HS-5 (cell line): ENCODE data around the gene IGF2BP3.
"Not testable (repeated sequence)": the region's sequence is repeated elsewhere in the genome, so short reads cannot be mapped to it uniquely, and the experiment has no call there.

Source experiments
- DNase-seq: peaks from one replicate; pipeline ENCODE4 v3.0.0-alpha.2; 2012; ENCODE audit warnings: low read depth

Gene IGF2BP3

DNA sequence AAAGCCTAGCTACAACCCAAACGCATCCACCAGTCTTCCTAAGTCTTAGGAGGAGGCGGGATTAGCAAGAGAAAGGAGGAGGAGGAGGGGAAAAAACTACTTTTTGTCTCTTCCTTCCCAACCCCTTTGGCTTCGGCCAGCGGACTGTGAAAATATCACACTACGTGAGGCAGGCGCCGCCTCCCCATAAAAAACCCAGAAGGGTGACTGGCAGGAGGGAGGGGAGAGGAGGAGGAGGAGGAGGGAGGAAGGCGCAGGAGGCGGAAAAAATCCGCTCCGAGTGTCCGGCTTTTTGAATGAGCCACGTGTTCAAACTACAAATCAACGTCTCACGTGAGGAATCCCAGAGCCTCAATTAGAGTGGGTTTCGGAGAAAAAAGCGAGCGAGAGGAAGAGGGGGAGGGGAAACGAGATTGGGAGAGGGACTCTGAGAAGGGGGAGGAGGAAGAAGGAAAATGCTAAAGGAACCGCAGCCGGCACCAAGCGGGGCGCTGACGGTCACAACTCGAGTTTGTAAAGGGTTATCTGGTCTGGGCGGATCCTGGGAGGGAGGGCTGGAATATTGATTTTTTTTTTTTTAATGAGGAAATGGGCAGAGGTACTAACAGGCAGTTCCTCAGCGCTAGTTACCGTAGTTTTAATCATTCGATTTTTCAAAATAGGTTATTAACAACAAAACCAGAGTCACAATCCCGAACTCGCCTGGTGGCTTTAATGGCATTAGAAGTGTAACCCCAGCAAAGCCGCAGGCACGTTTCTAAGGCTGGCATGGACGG is at the start of gene IGF2BP3:
TSS of gene IGF2BP3 (minus strand) at position 162 of the 776 bp plus-strand sequence. CDS start 381 bp downstream, outside the sequence.
- peak; percentile 95 for DNase-seq

DNA sequence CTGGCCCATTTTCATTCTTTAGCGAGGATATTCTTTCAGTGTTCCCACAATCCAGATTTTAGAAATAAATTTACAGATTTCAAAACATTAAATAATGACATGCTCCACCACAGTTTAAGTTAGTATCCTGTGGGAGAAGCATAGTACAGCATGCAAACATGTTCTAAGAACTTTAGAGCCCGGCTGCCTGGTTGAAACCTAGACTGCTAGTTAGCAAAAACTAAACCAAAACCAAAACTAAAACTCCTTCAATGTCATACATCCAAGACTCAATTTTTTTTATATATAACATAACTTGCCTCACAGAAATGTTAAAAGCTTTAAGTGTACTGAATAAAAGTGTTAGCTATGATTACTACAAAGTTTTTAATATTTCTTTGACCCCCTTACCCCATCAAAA is 44.5 kb upstream of the IGF2BP3 start:
- no peak for DNase-seq

DNA sequence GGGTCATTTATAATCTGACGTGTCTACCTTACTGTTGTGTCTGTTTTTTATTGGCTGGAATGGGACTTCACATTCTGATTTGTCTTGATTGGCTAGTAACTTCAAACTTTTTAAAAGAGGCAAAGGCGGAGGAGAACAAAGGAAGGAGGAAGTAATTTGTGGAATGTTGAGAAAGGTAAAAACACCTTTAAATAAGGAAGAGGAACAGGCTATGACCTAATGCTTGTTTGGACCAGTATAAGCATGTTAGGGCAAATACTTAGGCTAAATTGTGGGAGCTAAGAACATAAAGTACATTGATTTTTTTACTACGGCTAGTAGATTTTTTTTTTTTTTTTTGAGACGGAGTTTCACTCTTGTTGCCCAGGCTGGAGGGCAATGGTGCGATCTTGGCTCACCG is 43.5 kb upstream of the IGF2BP3 start:
- DNase-seq = not testable (repeated sequence)

DNA sequence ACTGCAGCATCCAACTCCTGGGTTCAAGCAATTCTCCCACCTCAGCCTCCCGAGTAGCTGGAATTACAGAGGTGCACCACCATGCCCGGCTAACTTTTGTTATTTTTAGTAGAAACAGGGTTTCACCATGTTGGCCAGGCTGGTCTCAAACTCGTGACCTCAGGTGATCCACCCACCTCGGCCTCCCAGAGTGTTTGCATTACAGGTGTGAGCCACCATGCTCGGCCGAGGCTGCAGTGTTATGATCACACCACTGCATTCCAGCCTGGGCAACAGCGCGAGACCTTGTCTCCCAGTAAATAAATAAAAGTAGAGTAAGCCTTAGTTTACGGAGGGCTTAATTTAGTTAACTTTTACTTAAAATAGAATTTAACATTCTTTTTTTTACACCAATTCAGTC is 23.7 kb upstream of the IGF2BP3 start:
- DNase-seq = no peak

DNA sequence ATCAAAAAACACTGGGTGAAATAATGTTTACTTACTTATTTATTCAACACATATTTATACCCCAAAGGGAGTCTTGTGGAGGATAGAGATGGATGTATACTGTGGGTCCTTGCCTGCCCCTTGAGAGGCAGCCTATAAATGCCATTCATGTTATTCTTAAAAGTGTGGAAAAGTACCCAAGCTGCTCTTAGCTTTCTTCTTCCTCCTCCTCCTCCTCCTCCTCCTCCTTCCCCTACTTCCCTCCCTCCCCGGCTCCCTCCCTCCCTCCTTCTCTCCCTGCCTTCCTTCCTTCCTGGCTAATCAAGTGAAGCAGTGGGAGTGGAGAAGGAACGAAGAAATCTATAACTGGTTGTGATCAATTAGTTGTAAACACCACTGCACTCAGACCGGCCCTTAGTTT is 21.2 kb upstream of the IGF2BP3 start:
- no peak for DNase-seq

DNA sequence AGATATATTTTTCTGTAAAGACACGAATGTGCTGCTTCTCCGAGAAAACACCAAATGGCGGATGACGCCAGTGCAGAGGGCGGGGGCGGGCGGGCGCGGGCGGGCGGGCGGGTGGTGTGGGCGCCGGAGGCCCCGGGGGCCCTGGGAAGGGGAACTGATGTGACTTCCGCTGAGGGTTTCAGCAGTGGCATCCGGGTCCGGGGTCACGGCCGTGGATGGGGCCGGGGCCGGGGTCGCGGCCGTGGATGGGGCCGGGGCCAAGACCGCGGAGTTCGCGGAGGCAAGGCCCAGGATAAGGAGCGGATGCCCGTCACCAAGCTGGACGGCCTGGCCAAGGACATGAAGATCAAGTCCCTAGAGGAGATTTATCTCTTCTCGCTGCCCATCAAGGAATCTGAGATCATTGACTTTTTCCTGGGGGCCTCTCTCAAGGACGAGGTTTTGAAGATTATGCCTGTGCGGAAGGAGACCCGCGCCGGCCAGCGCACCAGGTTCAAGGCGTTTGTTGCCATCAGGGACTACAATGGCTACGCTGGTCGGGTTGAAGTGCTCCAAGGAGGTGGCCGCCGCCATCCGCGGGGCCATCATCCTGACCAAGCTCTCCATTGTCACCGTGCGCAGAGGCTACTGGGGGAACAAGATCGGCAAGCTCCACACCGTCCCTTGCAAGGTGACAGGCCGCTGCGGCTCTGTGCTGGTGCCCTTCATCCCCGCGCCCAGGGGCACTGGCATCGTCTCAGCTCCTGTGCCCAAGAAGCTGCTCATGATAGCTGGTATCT is 20.3 kb upstream of the IGF2BP3 start:
- DNase-seq = no peak

DNA sequence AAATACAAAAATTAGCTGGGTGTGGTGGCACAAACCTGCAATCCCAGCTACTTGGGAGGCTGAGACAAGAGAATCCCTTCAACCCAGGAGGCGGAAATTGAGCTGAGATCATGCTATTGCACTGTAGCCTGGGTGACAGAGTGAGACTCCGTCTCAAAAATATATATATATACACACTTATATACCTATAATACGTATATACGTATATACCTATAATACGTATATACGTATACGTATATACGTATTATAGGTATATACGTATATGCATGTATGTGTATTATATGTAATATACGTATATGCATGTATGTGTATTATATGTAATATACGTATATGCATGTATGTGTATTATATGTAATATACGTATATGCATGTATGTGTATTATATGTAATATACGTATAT is 18.4 kb upstream of the IGF2BP3 start:
- not testable (repeated sequence) for DNase-seq

DNA sequence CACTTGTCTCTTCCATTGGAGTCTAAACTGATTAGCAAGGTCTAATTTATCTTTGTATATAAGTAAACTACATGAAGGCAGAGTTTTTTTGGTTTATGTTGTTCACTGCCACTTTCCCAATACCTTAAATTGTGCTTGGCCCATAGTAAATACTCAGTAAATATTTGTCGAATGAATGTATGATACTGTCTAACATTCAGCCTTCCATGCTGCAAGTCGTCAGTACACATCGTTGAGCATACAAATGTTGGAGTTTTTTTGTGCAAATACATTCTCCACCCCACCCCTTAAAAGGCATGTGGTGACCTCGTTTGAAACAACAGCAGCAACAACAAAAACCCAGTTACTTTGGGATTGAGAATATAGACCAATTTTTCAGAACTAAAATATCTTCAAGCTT is 17.4 kb upstream of the IGF2BP3 start:
- no peak for DNase-seq

DNA sequence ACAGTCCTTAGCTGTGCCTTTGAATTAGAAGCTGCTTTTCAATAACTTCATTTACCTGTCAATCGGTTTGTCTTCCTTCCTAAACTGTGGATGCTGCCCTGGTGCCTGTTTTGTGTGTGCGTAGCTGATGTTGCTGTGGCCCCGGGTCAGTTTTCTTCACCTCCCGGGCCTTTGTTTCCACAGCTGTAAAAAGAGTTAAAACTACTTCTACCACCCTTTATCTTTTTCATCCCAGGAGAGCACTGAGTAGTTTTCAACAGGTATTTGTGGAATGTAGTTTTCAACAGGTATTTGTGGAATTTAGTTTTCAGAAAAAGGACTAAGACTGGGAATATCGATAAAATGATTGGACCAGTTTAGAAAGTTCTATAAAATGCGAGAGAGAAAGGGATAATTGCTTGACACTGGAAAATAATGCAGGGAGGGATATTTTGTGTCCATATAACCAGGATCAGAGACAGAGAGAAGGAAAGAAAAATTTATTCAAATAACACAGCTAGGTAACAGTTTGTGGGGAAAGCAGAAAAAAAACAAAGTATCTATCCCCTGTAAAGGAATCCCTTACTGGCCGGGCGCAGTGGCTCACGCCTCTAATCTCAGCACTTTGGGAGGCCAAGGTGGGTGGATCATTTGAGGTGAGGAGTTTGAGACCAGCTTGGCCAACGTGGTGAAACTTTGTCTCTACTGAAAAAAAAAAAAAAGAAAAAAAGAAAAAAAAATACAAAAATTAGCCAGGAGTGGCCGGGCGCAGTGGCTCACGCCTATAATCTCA is 15.9 kb upstream of the IGF2BP3 start:
- no peak for DNase-seq

DNA sequence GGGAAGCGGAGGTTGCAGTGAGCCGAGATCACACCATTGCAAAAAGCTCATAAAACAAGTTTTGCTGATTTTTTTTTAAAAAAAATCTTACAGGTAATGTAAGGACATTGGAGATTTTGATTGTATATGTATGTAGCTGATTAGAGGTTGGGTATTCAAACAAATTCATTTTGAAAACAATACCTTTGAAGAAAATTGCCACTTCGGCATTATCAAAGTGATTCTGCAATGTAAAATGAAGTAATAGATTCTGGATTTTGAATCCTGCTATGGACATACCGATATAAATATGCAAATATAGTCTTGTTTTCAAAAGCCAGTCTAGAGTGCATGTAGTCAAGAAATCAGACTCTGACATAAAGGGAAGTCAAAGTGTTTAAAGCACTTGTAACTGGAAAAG is 12.4 kb upstream of the IGF2BP3 start:
- no peak for DNase-seq

DNA sequence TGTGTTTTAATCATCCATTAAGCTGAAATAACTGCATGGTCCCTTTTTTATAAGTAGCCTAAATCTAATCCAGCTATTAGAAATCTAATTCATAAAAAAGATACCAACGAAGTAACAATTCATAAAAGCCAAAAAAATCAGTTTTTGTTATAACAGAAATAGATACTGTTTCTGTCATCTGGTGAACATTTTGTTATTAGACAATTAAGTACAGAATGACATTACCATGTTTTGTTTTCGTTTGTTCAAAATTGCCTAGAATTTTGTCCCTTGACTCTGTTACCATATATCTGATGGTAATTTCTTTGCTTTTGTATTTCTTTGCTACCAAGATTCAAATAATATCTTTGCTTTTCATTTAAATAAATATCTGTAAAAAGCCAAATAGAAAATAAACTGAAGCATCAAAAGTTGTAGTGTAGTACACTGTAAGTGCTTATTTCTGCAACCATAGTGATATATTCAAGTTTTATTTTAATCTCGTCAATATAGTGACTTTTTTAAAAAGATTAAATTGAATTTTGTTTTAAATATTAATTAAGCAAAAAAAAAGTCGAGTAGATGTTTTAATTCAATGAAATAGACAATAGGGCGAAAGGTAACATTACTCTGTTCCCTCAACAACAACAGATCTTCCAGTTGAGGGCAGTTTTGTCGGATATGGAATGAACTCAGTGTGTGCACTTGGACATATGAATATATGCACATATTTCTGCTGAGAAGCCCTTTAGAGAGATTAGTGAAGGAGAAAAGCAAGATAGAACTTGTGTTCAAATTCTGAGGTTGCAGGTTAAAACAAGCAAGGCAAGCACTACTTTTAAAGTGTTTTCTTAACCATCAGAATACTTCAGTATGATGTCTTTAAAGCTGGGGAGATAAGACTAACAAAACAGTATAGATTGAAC is 7.9 kb upstream of the IGF2BP3 start:
- DNase-seq = no peak

DNA sequence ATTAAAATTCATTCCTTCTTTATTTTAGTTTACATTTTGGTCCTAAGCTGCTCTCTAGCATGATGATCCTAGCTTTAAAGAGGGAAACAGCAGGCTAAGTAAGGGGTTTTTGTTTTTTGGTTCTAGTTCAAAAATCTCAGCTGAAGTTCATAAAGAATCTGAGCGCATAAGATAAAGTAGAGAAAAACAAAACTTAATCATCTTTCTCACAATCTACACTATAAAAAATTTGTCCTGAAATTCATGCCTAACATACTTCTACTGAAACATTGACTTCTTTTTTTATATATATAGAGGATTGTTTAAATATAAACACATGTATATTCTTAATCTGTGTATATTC is 6.8 kb upstream of the IGF2BP3 start:
- DNase-seq = no peak

DNA sequence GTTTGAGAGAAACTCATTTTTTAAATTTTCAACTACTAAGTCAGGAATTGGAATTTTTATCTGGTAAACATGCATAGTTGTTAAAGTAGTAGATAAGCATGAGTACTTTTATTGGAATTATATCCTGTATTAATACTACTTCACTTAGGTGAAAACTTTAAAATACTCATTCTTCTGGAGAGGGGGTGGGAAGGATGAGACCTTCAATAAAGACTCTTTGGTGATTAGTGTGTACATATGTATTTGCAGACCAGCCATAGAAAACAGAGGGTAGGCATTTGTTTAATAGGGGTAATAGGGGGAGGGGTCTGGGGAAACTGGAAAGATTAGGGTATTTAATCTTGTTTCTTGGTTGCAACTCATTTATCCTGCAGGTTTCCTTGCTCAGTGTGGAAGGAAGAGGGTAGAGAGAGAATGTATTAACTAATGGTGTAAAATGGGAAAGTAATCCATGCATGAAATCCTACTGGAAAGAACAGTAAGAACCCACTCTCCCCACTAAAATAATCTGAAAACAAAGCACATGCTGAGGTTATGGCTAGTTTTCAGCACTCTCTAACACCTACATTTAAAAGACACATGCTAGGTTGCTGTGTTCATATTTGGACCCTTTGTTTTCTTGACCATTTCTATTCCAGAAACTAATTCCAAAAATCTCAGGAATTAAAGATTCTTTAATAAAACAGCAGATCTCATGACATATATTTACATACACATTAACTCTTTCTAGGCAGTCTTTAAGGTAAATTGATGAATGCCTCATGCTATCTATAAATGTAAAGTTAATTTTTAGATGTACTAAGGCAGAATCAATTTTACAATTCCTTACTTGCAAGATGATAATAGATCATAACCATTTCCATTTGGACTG is 6.2 kb upstream of the IGF2BP3 start:
- DNase-seq = no peak

DNA sequence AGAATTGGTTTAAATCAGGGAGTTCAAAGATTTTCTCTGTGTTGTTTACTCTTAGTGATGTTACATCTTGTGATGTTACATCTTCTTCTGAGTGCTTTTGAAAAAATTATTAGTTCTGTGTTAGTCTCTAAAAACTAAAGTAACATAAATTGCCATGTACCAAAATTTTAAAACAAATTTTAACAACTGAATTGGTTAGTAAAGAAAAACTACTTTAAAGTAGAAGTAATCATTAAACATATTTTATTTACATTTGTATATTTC is 5.2 kb upstream of the IGF2BP3 start:
- DNase-seq = no peak

DNA sequence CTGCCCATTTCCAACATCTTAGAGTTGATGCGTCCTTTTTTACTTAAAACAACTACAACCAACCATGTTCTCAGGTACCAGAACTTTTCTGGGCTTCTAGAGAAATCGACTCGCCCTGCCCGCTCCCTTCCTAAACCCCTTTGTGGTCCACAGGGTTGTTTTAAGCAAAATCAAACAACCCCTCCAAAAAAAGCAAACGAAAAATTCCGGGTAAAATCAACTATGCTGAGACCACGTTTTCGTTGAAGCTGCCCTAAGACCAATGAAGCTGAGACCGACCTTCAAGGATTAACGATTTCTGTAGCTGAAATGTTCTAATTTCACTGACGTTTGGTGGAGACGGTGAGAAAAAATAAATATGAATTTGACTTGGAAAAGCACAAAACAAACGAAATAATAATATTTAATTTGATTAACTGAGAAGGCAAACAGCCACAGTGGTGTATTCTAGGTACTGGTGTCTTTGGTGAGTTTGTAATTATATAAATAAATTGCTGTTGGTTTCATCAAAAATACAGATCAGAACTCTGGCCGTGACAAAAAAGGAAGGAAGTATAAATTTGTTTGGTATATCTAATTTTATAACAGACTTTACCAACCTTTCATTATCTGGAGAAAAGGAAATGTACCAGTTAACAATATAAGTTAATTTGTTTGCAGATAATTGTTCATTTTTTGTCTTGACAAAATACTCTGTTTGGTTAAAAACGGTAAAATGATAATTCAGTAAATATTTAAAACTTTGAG is 4.7 kb upstream of the IGF2BP3 start:
- DNase-seq = no peak

DNA sequence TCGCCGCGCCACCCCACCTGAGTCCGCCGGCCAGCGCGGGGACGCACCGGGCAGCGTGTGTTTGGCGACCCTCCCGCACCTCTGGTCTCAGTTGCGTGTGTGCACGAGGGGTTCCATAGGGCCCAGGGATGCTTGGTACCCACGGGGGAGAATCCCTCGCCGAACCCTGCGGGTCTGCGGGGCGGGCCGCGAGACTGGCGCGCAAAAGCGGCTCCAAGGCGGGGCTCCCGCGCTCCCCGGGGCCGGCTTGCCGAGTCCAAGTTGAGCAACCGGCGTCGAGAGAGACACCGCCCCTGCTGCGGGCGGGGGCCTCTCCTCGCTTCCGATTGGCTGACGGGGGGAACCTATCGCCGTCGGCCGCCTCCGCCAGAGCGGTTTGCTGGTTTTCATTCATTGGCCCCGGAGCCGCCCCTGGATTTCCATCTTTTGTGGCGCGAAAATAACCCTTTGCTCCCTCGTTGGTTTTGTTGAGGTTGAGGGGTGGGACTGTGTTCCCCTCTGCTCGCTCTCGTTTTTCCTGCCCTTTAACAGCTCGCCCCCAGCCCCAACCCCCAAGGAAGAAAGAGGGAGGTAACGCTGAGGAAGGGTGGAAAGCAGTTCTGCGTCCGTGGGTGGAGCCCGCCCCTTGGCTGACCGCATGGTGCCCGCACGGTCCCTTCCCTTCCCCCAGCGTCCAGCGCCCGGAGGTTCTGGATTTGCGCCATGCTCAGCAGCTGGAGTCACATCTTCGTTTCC is 4.0 kb upstream of the IGF2BP3 start:
- DNase-seq = peak; percentile 88

DNA sequence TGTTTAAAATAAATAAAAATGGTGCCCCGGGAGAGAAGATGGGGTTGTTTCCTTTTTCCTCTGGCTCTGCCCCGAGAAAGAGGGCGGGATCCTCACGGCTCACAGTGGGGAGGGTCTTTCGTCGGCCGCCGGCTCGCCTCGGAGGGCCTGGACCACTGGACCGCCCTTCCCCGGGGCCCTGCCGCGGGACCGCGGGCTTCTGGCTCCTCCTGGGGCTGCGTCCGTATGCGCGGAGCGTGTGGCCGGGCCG is 3.5 kb upstream of the IGF2BP3 start:
- no peak for DNase-seq

DNA sequence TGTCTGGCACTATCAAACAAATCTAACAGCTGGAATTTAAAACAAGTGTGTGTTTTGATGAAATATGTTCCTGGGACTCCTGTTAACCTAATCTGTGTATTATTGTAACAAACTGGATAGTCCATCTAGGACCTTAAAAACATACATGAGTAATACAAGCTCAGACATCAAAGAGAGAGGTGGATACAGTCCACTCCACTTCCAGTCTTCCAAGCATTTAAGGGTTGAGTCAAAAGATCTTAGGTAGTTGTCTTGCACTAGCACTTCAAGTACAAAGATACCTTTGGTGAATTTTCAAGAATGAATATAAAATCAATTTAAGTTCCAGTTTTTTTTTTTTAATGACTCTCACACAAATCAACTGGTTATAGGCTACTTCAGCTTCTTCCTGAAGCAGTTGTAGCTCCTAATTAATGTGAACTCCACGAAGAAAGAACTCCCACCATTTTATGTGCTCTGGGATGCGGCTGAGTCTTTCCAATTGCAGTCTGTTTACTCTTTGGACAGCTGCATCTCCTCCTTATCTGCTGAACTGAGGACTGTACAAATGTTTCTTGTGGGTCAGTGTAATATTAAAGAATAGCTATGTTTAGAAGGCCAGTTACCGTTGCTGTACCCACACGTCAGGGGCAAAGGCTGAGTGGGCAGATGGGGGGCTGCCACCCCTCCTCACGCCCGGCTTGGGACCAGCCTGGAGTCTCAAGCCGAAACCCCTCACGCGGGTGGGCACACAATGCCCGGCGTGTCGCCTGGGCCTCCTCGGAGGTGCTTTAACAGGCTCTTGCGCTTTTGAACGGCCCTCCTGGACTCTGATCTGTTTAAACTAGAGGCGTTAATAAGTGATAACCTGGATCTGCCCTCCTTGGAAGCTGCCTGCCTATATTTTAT is 2.9 kb upstream of the IGF2BP3 start:
- no peak for DNase-seq

DNA sequence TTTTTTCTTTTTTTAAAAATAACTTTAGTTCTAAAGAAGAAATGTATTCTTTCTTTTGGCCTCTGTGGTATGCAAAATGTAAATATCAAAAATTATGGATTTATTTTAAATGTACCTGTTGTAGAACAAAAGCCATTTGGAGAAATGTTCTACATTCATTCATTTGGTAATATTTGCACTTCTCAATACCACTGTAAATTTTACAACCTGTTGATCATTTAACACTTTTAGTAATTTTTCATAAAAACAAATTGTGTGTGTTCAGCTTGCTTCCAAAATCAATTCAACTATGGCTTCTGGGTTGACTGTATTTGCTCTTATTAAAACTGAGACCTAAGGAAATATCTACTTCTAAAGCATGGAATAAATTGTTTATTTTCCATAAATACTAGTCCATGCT is 2.3 kb upstream of the IGF2BP3 start:
- no peak for DNase-seq
